GM12864 (cell line): ENCODE data around the gene SLC39A5.

Experiments
- DNase-seq: peaks from one replicate; pipeline ENCODE4 v3.0.0-alpha.2; 2011; ENCODE audit warnings: low read depth
- H3K4me3 ChIP-seq: 2 replicates; pipeline ENCODE4 v1.5.1; 2011; ENCODE audit warnings: mild to moderate bottlenecking, low read depth, low read length, control low read depth
- TF ChIP-seq, protein P1 (sequence below): IDR thresholded peaks from 2 replicates; pipeline ENCODE4 v1.5.1; 2011; ENCODE audit warnings: low read depth, mild to moderate bottlenecking, moderate library complexity, low read length, control low read depth, inconsistent platforms; ENCODE audit errors: missing control alignments

SLC39A5 gene

DNA sequence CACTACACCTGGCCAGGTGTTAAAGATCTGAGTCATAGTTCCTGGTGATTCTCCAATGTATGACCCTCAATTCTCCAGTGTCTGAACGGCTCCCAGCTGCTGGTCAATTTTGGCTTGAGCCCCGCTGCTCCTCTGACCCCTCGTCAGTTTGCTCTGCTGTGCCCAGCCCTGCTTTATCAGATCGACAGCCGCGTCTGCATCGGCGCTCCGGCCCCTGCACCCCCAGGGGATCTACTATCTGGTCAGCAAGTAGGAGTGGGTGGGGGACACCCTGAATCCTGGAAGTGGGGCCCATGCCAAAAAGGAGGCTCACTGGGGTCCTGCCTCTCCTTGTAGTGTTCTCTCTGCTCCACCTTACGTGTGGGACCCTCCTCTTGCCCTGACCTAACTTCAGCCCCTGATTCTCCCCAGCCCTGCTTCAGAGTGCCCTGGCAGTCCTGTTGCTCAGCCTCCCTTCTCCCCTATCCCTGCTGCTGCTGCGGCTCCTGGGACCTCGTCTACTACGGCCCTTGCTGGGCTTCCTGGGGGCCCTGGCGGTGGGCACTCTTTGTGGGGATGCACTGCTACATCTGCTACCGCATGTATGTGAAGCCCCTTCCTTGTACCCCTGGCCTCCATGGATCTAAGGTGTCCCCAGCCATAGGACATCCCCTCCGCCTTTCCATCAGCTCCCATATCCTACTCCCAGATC lies 5.0 kb downstream of the SLC39A5 start:
- no peak overlapping the region for H3K4me3 ChIP-seq
- DNase-seq = no peak
- TF ChIP-seq, protein P1, sequence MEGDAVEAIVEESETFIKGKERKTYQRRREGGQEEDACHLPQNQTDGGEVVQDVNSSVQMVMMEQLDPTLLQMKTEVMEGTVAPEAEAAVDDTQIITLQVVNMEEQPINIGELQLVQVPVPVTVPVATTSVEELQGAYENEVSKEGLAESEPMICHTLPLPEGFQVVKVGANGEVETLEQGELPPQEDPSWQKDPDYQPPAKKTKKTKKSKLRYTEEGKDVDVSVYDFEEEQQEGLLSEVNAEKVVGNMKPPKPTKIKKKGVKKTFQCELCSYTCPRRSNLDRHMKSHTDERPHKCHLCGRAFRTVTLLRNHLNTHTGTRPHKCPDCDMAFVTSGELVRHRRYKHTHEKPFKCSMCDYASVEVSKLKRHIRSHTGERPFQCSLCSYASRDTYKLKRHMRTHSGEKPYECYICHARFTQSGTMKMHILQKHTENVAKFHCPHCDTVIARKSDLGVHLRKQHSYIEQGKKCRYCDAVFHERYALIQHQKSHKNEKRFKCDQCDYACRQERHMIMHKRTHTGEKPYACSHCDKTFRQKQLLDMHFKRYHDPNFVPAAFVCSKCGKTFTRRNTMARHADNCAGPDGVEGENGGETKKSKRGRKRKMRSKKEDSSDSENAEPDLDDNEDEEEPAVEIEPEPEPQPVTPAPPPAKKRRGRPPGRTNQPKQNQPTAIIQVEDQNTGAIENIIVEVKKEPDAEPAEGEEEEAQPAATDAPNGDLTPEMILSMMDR = no peak

DNA sequence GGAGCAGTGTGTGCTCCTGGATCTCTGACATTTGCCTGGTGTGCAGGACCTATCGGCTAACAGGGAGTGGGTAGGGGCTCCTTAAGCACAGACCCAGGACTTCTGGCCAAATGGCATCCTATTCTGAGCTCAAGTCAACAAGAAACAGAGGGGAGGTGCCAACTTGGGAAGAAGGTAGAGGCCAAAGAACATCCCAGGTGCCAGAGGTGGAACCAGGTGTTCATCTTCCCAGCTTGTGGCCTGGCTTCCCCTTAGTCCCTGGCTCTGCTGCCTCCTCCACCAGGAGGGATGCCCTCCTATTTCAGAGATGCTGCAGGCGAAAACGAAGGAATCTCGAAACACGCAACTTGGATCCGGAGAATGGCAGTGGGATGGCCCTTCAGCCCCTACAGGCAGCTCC lies 6.2 kb downstream of the SLC39A5 start:
- no peak overlapping the region for H3K4me3 ChIP-seq
- TF ChIP-seq, protein P1 = no peak
- DNase-seq = no peak

DNA sequence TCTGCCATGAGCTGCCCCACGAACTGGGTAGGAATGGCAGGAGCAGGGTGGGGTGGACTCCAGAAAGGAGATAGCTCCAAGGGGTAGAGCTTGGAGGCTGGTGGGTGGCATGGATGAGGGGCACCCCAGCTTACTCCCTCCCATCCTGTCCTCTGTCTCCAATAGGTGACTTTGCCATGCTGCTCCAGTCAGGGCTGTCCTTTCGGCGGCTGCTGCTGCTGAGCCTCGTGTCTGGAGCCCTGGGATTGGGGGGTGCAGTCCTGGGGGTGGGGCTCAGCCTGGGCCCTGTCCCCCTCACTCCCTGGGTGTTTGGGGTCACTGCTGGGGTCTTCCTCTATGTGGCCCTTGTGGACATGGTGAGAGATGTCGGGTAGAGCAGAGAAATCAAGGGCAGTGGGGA lies 7.1 kb downstream of the SLC39A5 start:
- TF ChIP-seq, protein P1 = no peak
- DNase-seq = no peak
- H3K4me3 ChIP-seq = no peak overlapping the region

DNA sequence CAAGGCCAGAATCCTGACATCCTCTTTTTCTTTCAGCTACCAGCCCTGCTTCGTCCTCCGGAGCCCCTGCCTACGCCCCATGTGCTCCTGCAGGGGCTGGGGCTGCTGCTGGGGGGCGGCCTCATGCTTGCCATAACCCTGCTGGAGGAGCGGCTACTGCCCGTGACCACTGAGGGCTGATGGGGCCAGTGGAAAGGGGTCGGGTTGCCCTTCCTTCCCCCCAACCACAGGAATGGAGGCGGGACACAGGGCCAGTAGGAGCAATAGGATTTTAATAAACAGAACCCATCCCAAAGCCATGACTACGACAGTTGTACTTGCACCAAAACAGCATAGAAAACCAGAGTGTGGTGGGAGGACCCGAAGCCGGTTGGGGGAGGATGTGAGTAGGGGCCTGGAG lies 7.7 kb downstream of the SLC39A5 start:
- TF ChIP-seq, protein P1 = no peak
- H3K4me3 ChIP-seq = no peak overlapping the region
- no peak for DNase-seq

DNA sequence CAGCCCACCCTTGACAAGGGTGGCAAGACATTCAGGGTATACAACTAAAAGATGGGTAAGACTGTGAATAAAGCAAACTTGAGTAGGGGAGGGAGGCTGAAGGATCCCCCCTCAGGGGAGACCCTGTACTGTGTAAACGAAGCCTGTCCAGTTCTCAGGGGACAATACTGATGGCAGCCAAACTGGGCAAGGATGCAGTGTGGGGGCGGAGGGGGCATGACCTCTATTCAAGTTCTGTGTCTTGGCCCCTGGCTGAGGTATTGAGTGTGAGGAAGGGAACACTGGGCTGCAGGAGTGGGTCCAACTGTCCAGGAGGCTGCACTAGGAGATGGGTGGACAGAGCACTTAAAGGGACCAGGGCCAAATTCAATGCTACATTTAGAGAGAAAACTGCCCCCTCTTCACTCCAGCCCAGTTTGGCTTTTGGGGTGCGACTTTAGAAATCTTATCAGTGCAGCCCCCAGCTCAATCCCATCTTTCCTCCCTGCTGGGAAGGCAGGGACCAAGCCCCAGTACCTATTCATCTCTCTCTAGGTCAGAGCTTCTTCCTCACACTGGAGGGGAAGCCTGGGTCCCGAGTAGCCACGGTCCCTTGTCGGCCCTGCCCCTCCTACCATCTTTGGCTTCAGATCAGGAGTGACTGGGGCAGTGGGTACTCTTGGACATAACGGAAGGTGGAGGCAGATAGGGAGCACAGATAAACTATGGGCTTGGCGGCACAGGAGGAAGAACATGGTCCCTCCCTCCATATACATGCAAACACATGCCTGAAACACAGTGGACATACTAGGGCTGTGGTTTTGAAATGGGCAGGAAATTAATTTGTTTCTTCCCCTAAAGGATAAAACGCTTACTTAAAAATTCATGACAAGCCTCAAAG lies 11.8 kb downstream of the SLC39A5 start:
- no peak for DNase-seq
- no peak overlapping the region for H3K4me3 ChIP-seq
- TF ChIP-seq, protein P1 = no peak

DNA sequence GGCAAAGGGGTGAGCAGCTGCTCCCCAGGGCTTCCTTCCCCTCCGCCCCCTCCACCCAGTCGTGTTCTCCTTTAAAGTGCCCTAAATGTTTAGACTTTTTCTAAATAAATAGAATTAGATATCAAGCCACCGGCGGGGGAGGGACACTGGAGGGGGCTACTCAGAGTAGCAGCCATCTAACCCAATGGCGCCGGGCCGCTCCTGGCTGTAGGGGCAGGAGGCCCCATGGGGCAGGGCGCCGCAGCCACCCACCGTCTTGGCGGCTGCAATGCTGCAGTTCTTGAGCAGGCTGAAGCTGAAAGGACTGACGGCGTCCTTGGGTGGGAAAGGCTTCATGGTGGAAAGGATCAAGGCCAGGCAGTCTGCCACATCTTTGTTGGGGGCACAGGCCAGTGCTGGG lies 13.1 kb downstream of the SLC39A5 start:
- no peak overlapping the region for H3K4me3 ChIP-seq
- no peak for DNase-seq
- TF ChIP-seq, protein P1 = no peak
